GM21576 (cell line): Measurements from ENCODE around the gene GFRA4.

Source experiments
- ATAC-seq: cut with Tn5 transposase; IDR thresholded peaks from one replicate; pipeline ENCODE4 v1.9.1; 2021; ENCODE audit warnings: mild to moderate bottlenecking, moderate library complexity; ENCODE audit not compliant: unreplicated experiment

GFRA4 gene

DNA sequence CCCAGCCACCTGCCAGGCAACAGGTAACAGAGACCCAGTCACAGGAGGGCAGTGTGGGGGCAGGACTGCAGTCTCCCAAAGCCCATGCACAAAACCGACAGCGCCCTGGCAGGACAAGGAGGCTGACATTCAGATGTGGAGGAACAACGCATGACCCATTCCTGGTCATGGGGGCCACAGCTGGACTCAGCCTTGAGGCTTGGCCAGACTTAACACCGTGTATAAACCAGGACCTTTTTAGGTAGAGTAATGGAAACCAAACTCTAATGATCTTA is 8.1 kb downstream of the GFRA4 start:
- ATAC-seq: no peak

DNA sequence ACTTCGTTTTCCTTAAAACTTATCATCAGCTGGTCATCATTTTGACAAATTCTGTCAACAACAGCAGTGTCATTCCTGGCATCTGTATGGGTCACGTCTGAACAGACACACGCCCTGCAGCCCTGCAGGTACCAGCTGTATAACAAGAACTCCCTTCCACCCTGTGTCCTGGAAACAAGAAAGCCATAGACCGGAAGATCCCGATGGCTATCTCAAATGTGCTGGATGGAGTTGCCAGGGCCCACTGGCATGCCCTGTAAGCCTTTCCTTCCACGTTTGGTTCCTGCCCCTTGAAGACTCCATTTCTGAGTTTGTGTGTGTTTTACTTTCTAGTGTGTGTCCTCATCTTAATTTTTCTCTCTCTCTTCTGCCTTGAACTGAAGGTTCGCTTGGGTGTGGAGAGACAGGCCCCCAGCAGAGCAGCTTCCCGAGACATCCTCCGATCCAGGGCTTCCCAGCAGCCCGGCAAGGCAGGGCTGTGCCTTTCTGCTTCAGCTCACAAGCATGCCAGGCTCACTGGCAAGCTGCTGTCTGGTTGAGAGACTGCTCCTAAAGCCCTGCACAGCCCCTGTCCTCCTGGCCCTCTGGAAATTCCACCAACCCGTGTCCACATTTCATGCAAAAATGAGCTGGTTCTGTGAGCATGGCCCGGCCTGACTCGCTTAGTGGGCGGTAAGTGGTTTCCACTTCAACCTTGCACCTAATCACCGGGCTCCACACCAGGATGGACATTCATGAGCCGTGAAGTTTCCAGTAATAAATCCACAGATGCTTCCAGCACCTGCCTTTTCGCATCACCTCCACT is 8.7 kb downstream of the GFRA4 start:
- ATAC-seq: no peak

DNA sequence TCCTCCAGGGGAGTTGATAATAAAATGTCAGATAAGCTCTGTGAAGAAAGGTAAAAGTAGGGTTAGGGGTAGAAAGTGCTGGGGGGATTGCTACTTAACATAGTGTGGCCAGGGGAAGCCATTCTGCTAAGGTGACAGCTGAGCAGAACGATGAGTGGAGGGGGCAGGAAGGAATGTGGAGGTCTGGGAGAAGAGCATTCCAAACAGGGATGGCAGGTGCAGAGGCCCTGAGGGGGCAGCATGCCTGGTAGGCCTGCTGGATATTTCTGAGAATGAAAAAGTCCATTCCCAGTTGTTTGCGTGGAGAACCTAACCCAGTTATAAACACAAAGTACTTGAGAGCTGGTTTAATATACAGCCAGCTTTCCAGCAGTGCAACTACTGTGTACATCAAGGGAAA is 9.3 kb downstream of the GFRA4 start:
- ATAC-seq: no peak

DNA sequence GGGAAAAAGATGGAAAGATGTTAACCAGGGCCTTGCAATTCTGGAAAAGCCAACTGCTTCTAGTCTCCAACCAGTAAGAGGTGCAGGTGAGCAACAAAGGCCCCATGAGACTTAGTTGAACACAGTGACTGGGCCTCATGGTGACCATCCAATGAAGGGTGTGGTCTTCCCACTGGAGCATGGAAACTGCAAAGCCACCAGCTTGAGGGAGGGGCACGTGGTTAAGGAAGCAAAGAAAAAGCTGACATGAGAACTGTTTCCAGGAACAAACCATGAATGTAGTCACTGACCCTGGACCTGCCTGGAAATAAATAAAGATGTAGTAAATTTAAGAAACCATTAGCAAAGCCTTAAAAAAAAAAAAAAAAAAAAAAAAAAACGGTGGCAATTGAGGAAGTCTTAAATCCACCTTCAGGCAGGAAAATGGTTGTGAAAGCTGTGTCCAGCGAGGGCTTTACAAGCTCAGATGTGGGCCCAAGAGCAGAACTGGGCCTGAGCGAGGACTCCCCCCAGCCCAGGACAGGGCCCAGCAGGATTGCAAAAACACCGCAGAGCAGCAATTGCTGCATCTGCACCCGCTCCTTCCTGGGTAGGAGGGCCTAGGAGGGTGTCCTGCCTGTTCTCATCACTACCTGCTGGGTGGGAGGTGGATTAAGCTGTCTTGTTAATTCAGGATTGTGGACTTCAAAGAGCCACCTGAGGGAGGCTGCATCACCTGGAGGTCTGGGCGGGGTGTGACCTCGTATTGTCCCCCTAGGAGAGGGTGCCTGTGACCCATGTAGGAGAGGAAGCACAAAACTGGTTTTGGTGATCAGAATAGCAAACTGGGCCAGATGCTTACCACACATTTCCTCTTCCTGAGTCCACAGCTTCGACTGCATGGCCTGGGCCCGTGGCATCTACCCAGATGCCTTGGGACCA is 10.3 kb downstream of the GFRA4 start:
- ATAC-seq: no peak

DNA sequence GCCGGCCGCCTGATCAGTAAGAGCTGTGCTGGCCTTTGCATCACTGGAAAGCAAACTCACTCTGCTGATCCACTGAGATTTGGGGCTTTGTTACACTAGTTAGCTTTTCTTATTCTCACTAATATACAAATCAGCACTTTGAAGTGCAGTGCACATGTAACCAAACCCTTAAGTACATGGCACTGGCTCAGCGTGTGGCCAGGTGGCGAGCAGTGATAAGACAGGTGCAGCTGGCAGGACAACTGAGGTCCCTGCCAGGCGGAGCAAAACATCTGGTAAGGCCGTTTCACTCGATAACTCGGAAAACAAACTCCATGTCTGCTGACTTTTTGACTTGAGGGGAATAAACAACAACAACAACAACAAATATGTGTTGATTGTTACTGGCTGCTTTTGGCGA is 11.0 kb downstream of the GFRA4 start:
- no peak for ATAC-seq

DNA sequence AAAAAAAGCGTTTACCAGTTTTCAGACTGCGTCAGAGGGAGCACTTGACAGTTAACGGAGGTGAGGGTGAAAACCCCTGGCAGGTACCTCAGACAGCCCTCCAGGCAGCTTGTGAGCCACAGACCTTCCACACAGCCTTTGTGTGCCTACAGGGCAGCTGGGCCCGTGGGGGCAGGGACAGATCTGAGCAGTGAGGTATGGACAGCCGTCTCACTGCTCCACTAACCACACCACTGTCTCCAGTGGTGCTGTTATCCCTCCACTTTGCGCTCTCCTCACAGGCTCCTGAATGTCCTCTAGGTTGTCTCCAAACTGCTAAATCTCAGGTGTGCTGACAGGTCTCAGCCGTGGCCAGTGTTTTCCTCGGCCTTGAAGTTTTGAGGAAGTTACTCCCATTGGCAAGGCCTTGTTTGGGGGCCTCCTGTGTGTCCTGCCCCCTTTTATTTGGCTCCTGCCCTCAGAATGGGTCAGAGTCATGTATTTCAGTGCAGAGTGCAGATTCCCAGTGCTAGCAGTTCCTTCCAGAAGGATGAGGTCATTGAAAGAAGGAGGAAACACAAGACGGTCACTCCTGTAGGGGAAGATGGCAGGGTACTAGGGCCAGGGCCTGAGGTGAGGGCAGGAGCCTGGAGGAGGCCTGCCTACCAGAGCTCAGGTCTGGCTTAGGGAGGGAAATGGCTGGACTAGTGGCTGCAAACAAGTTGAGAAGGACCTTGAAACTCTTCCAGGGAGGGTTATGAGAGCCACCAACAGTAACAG is 11.8 kb downstream of the GFRA4 start:
- no peak for ATAC-seq

DNA sequence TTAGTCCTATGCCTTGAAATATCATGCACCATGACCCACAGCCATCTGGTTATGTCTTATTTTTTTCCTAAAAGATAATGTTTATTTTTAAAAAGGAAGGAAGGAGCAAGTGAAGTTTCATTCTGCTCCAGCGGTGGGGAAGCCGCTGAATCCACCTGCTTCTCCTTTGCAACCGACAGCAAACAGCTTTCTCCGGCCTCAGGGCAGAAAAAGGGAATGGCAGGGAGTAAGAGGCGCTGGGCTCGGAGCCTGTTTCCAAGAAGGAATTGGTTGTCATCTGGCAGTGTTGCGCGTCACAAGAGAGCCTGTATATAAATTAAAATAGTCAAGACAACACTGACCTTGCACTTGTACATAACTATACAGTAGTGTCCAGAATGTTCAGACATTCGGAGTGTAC is 14.2 kb downstream of the GFRA4 start:
- ATAC-seq: no peak

DNA sequence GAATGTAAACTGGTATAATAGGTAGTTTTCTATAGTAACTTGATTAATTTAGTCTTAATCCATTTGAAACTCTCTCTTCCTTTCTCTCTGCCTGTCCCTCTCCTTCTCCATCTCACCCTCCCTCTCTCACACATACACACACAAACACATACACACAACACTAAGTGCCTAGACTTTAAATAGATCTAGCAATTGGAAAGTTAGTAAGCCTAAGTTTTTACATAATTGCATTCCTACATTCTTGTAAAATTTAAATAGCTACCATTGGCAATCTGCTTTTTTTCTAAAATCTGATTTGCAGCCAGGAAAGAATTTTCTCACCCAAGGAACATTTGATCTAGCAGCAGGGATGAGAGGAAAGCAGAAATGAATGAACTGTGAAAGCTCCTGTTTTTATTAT is 15.7 kb downstream of the GFRA4 start:
- ATAC-seq: no peak

DNA sequence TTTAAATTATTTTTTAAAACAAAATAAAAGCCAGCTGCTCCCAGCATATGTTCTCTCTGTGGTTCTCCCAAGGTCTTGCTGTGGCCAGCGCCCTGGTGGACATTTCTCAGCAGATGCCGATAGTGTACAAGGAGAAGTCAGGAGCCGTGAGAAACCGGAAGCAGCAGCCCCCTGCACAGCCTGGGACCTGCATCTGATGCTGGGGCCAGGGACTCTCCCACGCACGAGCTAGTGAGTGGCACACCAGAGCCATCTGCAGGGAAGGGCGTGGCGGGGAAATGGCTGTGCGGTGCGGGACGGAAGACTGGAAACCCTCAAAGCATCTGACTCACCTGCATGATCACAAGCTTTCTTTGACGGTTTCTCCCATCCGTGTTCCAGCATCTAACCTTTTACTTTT is 16.5 kb downstream of the GFRA4 start:
- ATAC-seq: no peak

DNA sequence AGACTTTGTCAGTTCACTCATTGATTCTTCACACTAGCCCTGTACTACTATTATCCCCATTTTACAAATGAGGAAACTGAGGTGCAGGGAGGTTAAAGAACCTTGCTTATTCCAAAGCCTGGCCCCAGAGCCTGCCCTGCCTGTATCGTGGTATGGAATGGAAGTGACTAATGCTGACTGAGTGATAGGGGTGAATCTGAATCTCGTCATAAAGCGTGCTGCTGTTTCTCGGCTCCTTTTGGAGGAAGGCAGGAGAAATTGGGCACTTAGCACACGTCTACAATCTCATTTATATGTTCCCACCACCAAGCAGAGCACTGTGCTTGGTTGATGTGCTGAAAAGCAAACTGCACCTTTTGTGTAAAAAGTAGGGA is 17.1 kb downstream of the GFRA4 start:
- ATAC-seq: no peak

DNA sequence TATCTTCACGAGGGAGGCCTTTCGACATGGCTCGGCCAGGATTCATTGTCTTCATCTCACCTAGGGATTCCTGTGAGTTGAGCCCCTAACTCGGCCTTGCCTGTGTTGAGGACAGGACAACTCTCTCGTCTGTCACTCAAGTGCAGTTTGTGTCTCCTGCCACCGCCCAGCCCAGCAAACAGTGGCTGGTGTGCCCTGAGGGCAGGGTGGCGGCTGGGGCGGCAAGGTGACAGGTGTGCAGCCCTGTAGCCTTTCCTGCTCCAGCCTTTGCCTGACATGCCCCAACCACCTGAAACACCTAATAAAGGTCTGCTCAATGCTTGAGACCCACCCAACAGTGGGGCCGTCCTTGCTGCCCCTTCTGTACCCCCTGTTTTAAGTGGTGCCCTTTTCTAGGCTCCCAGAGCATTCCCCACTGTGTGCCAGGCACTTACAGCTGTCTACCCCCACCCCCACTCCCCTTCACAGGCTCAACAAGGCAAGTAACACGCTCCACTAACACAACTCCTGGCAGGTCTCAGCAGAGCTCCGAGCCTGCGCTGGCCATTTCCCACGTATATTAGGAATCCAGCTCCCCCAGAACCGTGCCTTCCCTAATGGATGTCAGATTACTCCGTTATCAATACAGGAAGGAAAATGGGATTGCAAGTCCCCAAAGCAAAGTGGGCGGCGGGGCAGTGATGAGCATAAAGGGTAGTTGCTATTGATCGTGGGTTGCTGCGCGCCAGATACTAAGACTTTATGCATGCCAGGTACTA is 17.7 kb downstream of the GFRA4 start:
- no peak for ATAC-seq

DNA sequence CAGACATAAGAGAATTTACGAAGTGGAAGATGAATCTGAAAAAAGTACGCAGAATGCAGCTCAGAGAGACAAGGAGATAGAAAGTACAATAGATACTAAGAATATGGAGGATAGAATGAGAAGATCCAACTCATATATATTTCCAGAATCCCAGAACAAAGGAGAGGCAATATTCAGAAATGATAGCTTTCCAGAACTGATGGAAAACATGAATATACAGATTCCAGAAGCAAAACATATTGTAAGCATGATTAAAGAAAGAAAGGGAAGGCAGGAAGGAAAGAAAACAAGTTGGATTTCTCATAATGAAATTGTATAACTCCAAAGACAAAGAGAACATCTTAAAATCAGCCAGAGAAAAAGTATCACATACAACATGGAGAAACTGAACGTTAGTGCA is 22.9 kb downstream of the GFRA4 start:
- no peak for ATAC-seq

DNA sequence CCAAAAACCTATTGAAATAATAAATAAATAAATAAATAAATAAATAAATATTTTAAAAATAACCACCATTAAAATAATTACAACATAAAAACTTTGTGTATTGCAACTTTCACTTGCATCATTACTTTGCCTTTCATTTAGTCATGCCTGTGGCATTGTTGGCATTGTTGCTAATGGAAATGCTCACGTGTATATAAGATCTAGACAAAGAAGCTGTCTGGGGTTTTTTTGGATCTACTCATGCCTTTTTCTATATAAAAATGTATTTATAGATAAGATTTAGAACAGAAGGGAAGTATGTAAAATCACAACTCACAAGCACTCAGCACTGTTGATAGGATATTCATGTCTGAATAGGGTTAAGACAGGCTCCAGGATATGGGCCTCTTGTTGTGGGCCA is 27.9 kb downstream of the GFRA4 start:
- no peak for ATAC-seq

DNA sequence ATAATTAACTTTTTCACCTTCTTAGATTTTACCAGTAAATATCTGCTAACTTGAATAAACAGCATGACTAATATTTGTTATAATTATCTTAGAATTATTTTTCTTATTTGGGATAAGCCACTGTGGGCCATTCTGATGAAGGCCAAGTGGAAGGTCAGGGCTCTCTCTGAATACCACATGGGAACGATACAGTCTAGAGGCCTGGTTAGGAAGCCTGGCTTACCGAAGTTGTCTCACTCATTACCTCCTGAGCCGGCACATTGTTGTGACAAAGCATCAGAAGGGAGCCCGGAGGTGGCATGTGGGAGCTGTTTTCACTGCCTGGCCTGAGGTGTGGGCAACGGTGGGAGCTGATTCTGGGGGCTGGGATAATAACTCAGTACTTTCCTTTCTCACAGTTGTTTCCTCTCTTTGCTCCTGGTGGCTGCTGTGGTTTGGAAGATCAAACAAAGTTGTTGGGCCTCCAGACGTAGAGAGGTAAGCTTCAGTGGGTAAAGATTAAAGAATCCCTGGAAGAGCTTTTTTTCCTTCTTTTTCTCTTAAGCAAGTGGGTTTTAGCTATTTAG is 29.2 kb downstream of the GFRA4 start:
- ATAC-seq: no peak

DNA sequence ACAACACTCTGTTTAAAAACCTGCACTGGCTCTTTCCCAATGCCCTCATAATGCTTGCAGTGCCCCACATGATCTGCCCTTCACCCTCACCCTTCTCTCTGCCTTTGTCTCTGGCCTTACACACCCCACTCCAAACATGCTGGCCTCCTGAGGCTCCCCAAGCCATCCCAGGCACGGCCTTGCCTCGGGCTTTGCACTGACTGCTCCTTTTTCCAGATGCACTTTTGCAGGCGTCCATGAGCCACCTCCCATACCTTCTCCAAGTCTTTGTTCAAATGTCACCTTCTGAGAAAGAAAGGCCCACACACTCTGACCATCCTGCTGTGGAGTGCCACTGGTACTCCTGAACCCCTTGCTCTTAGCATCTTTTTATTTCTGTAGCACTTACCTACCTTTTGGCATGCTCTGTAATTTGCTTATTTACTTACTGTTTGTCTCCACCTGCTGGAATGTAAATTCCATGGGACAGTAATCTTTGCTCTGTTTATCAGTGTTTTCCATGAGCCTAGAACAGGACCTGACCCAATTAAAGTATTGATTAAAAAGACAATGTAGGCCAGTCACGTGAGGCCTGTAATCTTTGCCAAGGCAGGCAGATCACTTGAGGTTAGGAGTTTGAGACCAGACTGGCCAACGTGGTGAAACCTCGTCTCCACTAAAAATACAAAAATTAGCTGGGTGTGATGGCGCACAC is 30.7 kb downstream of the GFRA4 start:
- no peak for ATAC-seq

DNA sequence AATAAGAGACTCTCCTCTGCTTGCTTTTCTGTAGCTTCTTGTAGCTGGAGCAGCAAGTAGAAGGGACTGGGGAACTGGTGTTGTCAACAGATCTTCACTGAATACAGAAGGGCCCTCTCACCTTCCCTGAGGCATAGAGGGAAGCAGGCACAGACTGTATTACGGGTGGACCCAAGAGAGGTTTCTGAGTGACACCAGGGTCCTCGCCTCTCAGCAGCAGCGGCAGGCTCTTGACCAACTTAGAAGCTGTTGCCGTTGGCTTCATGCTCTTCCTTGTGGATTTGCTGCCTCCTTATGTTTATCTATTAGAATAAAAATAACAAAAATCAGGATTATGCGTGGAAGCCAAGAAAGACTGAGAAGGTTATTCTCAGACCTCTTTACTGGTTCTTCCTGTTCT is 31.7 kb downstream of the GFRA4 start:
- no peak for ATAC-seq

DNA sequence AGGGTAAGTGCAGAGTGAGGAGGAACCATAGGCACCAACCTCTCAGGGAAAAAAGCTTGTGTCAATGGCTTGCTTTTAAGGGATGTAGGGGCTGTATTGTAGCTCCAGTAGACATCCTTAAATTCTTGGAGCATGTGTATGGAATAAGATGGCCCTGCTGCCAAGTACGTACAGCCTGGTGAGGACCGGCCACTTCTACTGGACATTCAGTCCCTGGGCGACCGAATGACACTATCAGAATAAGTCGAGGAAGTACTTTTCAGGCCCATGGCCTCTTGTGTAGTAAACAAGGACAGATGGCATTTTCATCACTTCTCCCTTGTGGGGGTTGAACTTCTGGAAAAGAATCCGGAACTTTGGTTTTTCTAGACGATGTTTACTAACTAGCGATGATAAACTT is 32.8 kb downstream of the GFRA4 start:
- no peak for ATAC-seq

DNA sequence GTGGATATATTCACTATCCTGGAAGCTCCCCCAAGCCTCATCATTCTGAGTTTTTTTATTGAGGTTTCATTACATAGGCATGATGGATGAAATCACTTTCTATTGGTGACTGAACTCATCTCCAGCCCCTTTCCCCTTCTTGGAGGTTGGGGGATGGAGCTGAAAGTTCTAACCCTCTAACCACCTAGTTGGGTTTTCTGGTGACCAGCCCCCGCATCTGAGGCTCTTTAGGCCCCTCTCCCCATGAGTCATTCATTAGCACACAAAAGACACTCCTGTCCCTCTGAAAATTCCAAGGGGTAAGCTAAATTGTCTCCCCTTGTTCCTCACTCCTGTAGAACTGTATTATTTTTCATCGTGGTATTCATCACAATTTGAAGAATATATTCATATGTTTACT is 33.3 kb downstream of the GFRA4 start:
- no peak for ATAC-seq

DNA sequence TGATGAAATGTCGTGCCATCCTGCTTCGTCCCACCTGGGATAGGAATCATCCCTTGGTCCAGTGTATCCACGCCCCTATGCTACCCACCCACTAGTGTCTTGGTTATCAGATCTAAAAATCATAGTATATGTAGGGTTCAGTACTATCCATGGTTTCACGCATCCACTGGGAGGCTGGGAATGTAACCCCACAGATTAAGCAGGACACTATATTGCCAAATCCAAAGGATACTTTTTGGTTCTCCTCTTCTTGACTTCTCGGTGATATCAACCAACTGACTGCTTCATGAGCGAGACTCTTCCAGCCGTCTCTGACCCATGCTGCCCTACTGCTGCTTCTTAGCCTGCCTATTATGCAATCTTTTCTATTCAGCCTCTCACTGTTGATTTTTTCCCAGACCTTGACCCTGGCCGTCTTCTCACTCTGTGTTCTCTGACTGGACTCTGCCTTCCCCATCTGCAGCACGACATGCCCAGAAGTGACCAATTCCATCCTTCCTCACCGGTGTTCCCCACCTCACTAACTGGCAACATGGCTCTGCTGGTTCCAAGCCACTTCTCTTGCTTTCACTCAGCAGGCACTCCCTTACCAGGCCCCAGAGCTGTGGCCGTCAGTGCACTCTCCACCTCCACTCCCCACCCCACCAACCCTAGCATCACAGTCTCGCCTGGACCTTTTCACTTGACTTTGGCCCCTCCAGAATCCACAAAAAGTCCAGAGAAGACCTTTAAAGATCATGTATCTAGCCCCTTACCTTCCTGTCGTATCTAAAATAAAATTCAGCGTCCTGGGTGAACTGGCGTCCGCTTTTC is 34.5 kb downstream of the GFRA4 start:
- ATAC-seq: no peak
